Activated CD4-positive, alpha-beta T cell treated with anti-CD3 and anti-CD28 coated beads for 24 hours (primary cell): ENCODE measurements around the gene KLK4.

Experiments
- DNase-seq, 2 donors: peaks; one replicate each; pipeline ENCODE4 v3.0.0-alpha.2; 2020; ENCODE audit warnings: low read depth in 2 of 2

Gene KLK4

GRCh38 chr19:50880241-50880640 lies 31.0 kb downstream of the KLK4 start:
- no peak for DNase-seq

DNA sequence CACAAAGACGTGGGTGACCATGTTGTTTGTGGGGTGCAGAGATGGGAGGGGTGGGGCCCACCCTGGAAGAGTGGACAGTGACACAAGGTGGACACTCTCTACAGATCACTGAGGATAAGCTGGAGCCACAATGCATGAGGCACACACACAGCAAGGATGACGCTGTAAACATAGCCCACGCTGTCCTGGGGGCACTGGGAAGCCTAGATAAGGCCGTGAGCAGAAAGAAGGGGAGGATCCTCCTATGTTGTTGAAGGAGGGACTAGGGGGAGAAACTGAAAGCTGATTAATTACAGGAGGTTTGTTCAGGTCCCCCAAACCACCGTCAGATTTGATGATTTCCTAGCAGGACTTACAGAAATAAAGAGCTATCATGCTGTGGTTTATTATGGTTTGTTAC lies 32.3 kb downstream of the KLK4 start:
- DNase-seq, result no peak

GRCh38 chr19:50877338-50877737 lies 33.9 kb downstream of the KLK4 start:
- DNase-seq, result no peak

DNA sequence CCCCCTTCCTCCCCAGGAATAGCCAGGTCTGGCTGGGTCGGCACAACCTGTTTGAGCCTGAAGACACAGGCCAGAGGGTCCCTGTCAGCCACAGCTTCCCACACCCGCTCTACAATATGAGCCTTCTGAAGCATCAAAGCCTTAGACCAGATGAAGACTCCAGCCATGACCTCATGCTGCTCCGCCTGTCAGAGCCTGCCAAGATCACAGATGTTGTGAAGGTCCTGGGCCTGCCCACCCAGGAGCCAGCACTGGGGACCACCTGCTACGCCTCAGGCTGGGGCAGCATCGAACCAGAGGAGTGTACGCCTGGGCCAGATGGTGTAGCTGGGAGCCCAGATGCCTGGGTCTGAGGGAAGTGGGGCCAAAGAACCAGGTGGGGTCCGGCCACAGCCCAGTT lies 34.7 kb downstream of the KLK4 start:
- no peak for DNase-seq

GRCh38 chr19:50875795-50876422 lies 35.3 kb downstream of the KLK4 start:
- DNase-seq, result no peak

DNA sequence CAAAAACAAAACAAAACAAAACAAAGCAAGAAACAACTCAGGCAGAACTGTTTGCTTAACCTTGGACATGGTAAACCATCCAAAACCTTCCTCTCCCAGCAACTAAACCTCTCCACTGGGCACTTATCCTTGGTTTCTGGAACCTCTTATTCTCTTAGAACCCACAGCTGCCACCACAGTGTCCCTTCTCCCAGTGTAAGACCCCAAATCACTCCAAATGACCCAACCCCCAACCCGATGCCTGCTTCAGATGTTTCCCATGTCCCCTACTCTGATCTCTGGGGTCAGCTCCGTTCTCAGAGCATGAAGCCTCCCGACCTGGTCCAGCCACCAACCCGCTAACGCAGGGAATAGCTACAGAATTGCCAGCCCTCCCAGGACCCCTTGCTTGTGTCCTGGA lies 37.0 kb downstream of the KLK4 start:
- no peak for DNase-seq

DNA sequence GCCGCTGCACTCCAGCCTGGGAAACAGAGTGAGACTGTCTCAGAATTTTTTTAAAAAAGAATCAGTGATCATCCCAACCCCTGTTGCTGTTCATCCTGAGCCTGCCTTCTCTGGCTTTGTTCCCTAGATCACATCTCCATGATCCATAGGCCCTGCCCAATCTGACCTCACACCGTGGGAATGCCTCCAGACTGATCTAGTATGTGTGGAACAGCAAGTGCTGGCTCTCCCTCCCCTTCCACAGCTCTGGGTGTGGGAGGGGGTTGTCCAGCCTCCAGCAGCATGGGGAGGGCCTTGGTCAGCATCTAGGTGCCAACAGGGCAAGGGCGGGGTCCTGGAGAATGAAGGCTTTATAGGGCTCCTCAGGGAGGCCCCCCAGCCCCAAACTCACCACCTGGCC lies 38.1 kb downstream of the KLK4 start, which contains the start of gene KLK2:
KLK2 (plus strand) TSS at position 384 of the 400 bp plus-strand sequence. CDS start 35 bp downstream, outside the sequence.
- DNase-seq, result no peak

- peak in 1 of 2 donors; percentile 17 for DNase-seq
Observed at GRCh38 chr19:50870417-50871089, 40.6 kb downstream of the KLK4 start.

DNA sequence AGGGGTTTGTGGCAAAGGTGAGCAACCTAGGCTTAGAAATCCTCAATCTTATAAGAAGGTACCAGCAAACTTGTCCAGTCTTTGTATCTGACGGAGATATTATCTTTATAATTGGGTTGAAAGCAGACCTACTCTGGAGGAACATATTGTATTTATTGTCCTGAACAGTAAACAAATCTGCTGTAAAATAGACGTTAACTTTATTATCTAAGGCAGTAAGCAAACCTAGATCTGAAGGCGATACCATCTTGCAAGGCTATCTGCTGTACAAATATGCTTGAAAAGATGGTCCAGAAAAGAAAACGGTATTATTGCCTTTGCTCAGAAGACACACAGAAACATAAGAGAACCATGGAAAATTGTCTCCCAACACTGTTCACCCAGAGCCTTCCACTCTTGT lies 41.7 kb downstream of the KLK4 start:
- no peak for DNase-seq

- DNase-seq, result no peak
Observed at GRCh38 chr19:50861496-50862286, 49.5 kb downstream of the KLK4 start.

GRCh38 chr19:50861010-50861409 lies 50.2 kb downstream of the KLK4 start:
- DNase-seq, result no peak

DNA sequence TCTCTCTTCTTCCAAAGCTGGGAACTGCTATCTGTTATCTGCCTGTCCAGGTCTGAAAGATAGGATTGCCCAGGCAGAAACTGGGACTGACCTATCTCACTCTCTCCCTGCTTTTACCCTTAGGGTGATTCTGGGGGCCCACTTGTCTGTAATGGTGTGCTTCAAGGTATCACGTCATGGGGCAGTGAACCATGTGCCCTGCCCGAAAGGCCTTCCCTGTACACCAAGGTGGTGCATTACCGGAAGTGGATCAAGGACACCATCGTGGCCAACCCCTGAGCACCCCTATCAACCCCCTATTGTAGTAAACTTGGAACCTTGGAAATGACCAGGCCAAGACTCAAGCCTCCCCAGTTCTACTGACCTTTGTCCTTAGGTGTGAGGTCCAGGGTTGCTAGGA lies 51.3 kb downstream of the KLK4 start:
- DNase-seq, result no peak

- DNase-seq, result no peak
Observed at GRCh38 chr19:50858886-50859285, 52.3 kb downstream of the KLK4 start.

- no peak for DNase-seq
Observed at GRCh38 chr19:50857366-50857765, 53.8 kb downstream of the KLK4 start.
